T-helper 2 cell (primary cell): ENCODE data around the gene DLK2.

Experiments
- DNase-seq, 5 experiments: peaks; one replicate each; pipeline versions ENCODE4 v3.0.0 to v3.0.0-alpha.2; 2012 to 2022

Gene DLK2

DNA sequence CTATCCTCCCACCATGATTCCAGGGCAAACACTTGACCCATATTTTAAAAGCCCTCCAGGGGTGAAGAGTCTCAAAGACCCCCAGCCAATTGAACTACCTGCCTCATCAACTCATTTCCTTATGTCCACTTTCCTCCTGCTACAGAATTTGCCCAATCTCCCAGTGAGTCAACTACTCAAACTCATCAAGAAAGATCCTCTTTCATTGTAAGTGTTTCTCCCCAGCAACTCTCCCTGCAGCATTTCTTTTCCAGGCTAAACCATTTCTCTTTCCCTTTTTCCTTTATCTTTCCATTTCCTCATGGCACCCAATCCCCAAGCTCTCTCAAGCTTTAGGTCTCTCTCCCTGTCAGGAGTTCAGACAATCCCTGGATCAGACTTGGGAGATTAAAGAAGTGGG lies 1.5 kb downstream of the DLK2 start:
- DNase-seq: no peak

DNA sequence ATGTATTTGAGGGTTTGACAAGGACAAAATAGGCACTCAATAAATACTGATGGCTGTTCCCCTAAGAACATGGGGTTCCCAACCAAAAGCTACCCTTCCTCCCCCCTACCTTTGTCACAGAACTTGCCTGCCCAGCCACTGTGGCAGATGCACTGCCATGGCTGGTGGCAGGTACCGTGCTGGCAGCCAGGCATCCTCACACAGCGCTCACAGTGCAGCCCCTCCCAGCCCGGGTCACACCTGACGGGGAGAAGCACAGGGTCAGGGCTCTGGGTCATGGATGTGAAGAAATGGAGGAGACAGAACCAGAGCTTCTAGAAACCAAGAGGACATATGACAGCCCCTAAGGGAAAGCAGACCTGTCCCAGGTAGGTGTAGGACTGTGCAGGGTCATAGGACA lies 2.5 kb downstream of the DLK2 start:
- no peak for DNase-seq

- DNase-seq: no peak
Observed at GRCh38 chr6:43451939-43452338, 3.4 kb downstream of the DLK2 start.

DNA sequence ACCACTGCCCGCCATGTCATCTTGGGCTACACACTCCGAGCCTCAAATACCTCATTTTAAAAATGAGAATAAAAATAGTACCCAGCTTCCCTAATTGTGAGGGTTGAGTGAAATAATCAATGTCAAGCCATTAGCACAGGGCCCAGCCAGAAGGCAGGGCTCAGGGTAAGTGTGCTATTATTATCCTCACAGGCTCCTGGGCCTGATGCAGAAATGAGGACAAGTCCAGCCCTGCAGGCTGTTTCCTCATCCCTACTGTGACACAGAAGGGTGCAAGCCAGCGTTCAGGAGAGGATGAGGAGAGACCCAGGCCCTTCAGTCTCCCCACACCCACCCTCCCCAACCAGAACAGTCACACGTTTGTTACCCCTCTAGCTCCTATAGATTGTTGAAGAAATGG lies 4.0 kb downstream of the DLK2 start:
- no peak for DNase-seq

GRCh38 chr6:43450699-43451131 lies 4.6 kb downstream of the DLK2 start:
- no peak for DNase-seq

DNA sequence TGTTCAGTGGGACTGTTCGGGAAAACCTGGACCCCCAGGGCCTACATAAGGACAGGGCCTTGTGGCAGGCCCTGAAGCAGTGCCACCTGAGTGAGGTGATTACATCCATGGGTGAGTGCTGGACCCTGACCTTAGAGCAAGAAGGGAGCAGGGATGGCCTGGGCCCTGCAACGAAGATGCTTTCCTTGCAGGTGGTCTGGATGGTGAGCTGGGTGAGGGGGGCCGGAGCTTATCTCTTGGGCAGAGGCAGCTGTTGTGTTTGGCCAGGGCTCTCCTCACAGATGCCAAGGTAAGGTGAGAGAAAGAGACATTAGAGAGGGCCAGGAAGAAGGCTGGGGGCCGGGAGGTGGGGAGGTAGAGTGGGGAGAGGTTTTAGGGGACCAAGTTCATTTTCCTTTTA lies 6.4 kb downstream of the DLK2 start:
- DNase-seq: no peak

DNA sequence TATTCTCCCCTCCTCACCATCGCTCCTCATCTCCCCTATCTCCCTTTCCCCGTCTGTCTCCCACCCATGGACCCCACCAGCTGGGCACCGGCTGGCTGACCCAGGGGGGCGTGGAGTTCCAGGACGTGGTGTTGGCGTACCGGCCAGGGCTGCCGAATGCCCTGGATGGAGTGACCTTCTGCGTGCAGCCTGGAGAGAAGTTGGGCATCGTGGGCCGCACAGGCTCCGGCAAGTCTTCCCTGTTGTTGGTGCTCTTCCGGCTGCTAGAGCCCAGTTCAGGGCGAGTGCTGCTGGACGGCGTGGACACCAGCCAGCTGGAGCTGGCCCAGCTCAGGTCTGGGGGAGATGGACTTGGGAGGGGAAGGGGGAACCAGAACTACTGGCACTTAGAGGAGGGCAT lies 7.7 kb downstream of the DLK2 start:
- no peak for DNase-seq

- DNase-seq: no peak
Observed at GRCh38 chr6:43445576-43445975, 9.8 kb downstream of the DLK2 start.

DNA sequence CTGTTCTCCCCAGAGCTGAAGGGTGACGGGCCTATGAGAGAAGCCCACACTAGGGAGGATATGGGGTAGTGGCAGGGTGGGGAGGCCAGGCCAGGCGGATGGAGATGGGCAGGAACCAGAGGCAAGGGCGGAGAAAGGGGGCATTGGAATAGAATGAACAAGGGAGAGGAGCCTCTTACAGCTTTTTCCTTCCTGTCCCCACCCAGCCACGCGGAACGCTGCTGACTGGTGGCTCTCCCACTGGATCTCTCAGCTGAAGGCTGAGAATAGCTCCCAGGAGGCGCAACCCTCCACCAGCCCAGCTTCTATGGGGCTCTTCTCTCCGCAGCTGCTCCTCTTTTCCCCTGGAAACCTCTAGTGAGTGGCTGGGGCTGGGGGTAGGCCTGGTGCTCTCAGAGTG lies 10.8 kb downstream of the DLK2 start:
- DNase-seq: no peak

GRCh38 chr6:43444036-43444435 lies 11.3 kb downstream of the DLK2 start:
- DNase-seq: no peak

GRCh38 chr6:43442935-43443334 lies 12.4 kb downstream of the DLK2 start:
- no peak for DNase-seq

- DNase-seq: no peak
Observed at GRCh38 chr6:43437700-43438099, 17.6 kb downstream of the DLK2 start.

DNA sequence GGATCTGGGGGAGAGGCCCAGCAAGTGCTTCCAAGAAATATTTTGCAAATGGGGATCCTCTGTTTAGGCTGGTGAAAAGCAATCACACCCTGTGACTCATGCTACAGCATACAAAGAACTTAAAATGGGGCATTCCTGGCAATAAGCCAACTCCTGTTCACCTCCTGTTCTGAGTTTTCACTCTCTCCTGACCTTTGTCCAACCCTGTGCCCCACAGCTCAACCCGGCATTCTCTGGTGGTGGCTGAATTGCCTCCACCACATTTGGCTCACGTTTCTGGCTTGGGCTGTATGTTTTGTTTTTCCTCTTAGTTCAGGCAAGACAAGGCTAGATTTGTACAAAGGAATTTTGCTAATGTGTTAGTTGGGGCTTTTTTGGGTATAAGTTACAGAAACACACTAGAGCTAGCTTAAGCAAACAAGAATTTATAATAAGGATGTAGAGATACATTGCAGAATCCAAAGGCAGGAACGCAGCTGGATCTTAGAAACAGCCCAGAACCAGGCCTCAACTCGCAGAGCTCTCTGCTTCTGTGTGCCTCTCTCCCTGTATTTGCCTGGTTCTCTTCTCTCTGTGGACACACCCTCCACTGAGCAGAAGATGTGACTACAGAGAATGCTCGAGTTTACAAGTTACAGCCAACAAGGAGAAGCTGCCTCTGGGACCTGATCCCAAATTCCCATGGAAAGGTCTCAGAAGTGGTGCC lies 18.6 kb downstream of the DLK2 start:
- no peak for DNase-seq

DNA sequence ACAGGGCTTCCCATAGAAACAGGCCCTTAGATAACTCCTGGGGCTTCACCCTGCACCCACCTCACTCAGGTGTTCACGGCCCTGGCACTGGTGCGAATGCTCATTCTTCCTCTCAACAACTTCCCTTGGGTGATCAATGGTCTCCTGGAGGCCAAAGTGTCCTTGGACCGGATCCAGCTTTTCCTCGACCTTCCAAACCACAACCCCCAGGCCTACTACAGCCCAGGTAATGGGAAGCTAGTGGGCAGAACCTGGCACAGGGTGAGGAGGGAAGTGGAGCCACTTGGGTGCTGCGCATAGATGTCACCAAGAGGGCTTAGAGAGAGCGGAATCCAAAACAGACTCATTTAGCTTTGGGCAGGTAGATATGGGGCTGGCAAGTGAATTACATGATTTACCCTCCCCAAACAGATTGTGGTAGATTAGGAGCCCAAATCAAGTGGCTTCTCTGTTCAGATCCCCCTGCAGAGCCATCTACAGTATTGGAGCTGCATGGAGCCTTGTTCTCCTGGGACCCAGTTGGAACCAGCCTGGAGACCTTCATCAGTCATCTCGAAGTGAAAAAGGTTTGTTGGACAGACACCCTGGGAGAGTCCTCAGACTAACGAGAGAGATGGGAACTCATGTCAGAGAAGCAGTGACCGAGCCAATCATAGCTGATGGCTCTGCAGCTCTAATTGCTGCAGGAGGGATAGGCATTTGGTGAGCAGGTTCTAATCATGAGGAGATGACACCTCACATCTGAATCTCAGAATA lies 19.5 kb downstream of the DLK2 start:
- DNase-seq: no peak

- no peak for DNase-seq
Observed at GRCh38 chr6:43434943-43435342, 20.4 kb downstream of the DLK2 start.

DNA sequence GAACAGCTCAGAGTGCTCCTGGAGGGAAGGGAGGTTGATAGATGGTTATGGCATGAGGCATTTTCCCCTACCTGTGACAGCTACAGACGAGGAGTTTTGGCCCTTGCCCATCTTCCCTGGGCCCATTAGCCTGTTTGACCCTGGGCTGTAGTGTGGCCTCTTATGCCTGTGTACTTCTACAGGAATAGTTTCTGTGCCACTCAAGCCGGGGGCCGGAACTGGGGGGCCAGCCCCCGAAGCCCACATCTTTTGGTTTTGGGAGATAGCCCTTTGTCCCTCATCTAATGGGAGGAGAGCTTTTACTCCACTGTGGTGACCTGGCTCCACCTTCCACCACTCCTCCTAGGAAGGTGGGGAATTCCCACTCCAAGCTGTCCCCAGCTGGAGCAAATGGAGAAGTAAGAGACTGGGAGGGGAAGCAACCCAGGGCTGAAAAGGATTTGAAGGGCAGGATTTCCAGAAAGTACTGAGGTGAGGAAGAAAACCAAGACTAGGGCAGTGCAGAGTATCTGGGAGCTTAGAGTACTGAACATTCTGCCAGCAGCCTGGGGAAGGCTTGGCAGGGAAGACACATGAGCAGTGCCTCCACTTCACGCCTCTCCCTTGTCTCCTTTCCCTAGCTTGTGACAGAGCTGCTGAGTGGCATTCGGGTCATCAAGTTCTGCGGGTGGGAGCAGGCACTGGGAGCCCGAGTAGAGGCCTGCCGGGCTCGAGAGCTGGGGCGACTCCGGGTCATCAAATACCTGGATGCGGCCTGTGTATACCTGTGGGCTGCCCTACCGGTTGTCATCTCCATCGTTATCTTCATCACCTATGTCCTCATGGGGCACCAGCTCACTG lies 21.1 kb downstream of the DLK2 start:
- no peak for DNase-seq

GRCh38 chr6:43433148-43433547 lies 22.2 kb downstream of the DLK2 start:
- no peak for DNase-seq

GRCh38 chr6:43432009-43432945 lies 23.1 kb downstream of the DLK2 start:
- DNase-seq: no peak

- peak in 1 of 5 experiments; percentile 49 for DNase-seq
Observed at GRCh38 chr6:43428874-43429273, 26.5 kb downstream of the DLK2 start.

GRCh38 chr6:43428112-43428570 lies 27.2 kb downstream of the DLK2 start:
- no peak for DNase-seq

DNA sequence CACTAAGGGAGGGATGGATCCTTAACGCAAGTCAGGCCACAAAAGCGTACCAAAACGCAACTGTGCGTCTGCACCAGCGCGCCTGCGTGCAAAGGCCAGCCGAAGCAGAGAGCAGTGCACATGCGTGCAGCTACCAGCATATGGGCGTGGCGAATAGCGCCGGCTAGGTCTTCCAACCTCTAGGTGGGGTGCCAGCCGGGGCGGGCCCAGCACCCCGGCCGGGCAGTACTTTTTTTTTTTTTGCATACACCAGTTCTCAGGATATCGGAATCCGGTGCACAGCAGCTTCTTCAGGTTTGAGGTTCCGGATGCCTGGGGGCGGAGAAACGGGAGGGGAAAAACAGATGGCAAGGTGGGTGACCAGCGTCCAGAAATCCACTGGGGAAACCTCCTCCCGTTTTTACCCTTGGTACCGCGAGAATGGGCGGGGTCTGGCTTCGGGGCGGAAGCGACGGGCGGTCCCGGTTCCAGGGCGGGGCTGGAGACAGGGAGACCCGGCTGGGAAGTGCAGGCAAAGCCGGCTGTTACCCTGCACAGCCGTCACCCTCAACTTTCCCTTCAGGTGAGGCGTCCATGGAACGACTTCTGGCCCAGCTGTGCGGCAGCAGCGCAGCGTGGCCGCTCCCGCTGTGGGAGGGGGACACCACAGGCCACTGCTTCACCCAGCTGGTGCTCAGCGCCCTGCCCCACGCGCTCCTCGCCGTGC lies 27.8 kb downstream of the DLK2 start, which contains the start of gene ABCC10:
TSS of gene ABCC10 (plus strand) at position 136 of the 706 bp plus-strand sequence. CDS start at position 574, 438 bp downstream.
- peak; percentile 83 to 98 (median 92) for DNase-seq
